Neural cell (in vitro differentiated cells): ENCODE measurements around the gene ABHD14A. TPM values are rescaled to one million over a fixed set of nuclear protein-coding genes. Genes with fewer than 3 reads are reported as not detected.
A peak's percentile ranks its signal among the peaks of the same experiment; 100 is the strongest.

ENCODE experiments used
- H2AFZ ChIP-seq: fragments of 200-600, 300-800 bp; sonication (generic), shearing (Covaris generic); 2 replicates; pipeline ENCODE4 v1.6.0; 2014; ENCODE audit warnings: low read depth, mild to moderate bottlenecking, antibody characterized with exemption, low read length, moderate library complexity
- H3F3A ChIP-seq: fragments of 200-600 bp; shearing (Covaris generic); 2 replicates; pipeline ENCODE4 v1.6.1; 2016; ENCODE audit warnings: mild to moderate bottlenecking, moderate library complexity, mixed read lengths, antibody characterized with exemption, low read length; ENCODE audit not compliant: insufficient read depth, poor library complexity, severe bottlenecking
- H3K27ac ChIP-seq: fragments of 200-600, 300-800 bp; sonication (generic), shearing (Covaris generic); 2 replicates; pipeline ENCODE4 v1.5.1; 2014; ENCODE audit warnings: mild to moderate bottlenecking, low read length, moderate library complexity
- H3K27me3 ChIP-seq: fragments of 300-800, 200-600 bp; sonication (generic), shearing (Covaris generic); 2 replicates; pipeline ENCODE4 v1.6.0; 2014; ENCODE audit warnings: mild to moderate bottlenecking, low read depth, low read length, moderate library complexity; ENCODE audit not compliant: insufficient read depth
- H3K36me3 ChIP-seq: fragments of 300-800, 200-600 bp; sonication (generic), shearing (Covaris generic); 2 replicates; pipeline ENCODE4 v1.5.1; 2014; ENCODE audit warnings: mild to moderate bottlenecking, antibody characterized with exemption, low read length, moderate library complexity; ENCODE audit not compliant: insufficient read depth
- H3K4me2 ChIP-seq: fragments of 300-800, 200-600 bp; sonication (generic), shearing (Covaris generic); 2 replicates; pipeline ENCODE4 v1.6.0; 2014; ENCODE audit warnings: mild to moderate bottlenecking, low read length
- H3K4me3 ChIP-seq: fragments of 300-800, 200-600 bp; sonication (generic), shearing (Covaris generic); 2 replicates; pipeline ENCODE4 v1.5.1; 2014; ENCODE audit warnings: mild to moderate bottlenecking, low read length, moderate library complexity
- H3K79me2 ChIP-seq: fragments of 200-600 bp; shearing (Covaris generic); replicated peaks from 2 replicates; pipeline ENCODE4 v1.6.0; 2014; ENCODE audit warnings: mild to moderate bottlenecking, low read length, moderate library complexity; ENCODE audit not compliant: insufficient read depth
- H3K9ac ChIP-seq: fragments of 300-800, 200-600 bp; sonication (generic), shearing (Covaris generic); 2 replicates; pipeline ENCODE4 v1.6.1; 2016; ENCODE audit warnings: mild to moderate bottlenecking, low read length, mixed read lengths
- H3K9me2 ChIP-seq: fragments of 200-600 bp; shearing (Covaris generic); 2 replicates; pipeline ENCODE4 v1.6.1; 2016; ENCODE audit warnings: mild to moderate bottlenecking, low read length, mixed read lengths; ENCODE audit not compliant: insufficient read depth
- H3K9me3 ChIP-seq: fragments of 200-600, 300-800 bp; sonication (generic), shearing (Covaris generic); 2 replicates; pipeline ENCODE4 v1.6.1; 2016; ENCODE audit warnings: mild to moderate bottlenecking, mixed run types, low read length, moderate library complexity, mixed read lengths
- H4K20me1 ChIP-seq: fragments of 200-600 bp; shearing (Covaris generic); 2 replicates; pipeline ENCODE4 v1.6.1; 2016; ENCODE audit warnings: mild to moderate bottlenecking, mixed run types; ENCODE audit not compliant: insufficient read depth
- EZH2 ChIP-seq: fragments of 200-600, 300-800 bp; shearing (Covaris generic), sonication (generic); IDR thresholded peaks from 2 replicates; pipeline ENCODE4 v1.6.1; 2014; ENCODE audit warnings: antibody characterized with exemption, low read length, borderline replicate concordance, mild to moderate bottlenecking; ENCODE audit not compliant: insufficient read depth, poor library complexity, severe bottlenecking
- POLR2AphosphoS5 ChIP-seq: IDR thresholded peaks from 2 replicates; pipeline ENCODE4 v1.6.1; 2012
- RAD21 ChIP-seq: fragments of 450-650 bp; conservative IDR thresholded peaks from 2 replicates; pipeline ENCODE4 v1.6.1; 2014; ENCODE audit warnings: antibody characterized with exemption, mild to moderate bottlenecking, moderate library complexity
- SMC3 ChIP-seq: fragments of 450-650 bp; conservative IDR thresholded peaks from 2 replicates; pipeline ENCODE4 v1.6.1; 2014; ENCODE audit warnings: antibody characterized with exemption, mild to moderate bottlenecking, moderate library complexity; ENCODE audit not compliant: poor library complexity
- TAF1 ChIP-seq: IDR thresholded peaks from 2 replicates; pipeline ENCODE4 v1.6.1; 2012; ENCODE audit warnings: low read depth
- polyA plus RNA-seq: library from polyadenylated mRNA; depleted of rRNA; stranded (reverse); fragments of >200 nt; gene quantifications from 2 replicates; pipeline ENCODE4 v1.2.3, GENCODE V29; 2014
- TF ChIP-seq, protein P1 (sequence below): IDR thresholded peaks from 2 replicates; pipeline ENCODE4 v1.6.1; 2012; ENCODE audit warnings: borderline replicate concordance
- TF ChIP-seq, protein P2 (sequence below): fragments of 450-650 bp; IDR thresholded peaks from 2 replicates; pipeline ENCODE4 v1.5.1; 2014; ENCODE audit warnings: antibody characterized with exemption, mild to moderate bottlenecking, moderate library complexity; ENCODE audit not compliant: poor library complexity, severe bottlenecking

ABHD14A gene
- polyA plus RNA-seq, 1 donor from 2014 or later = 57.8 TPM

- Histone ChIP-seq H3K4me2 (no peak within 1 kb of the TSS), H3K4me3 (no peak within 1 kb of the TSS)
Observed at GRCh38 chr3:51955175-51955892, 19.5 kb upstream of the ABHD14A start, which contains the start of gene GPR62. TSS of gene GPR62 (plus strand) at chr3:51955381. CDS start at chr3:51955653, 272 bp downstream.

DNA sequence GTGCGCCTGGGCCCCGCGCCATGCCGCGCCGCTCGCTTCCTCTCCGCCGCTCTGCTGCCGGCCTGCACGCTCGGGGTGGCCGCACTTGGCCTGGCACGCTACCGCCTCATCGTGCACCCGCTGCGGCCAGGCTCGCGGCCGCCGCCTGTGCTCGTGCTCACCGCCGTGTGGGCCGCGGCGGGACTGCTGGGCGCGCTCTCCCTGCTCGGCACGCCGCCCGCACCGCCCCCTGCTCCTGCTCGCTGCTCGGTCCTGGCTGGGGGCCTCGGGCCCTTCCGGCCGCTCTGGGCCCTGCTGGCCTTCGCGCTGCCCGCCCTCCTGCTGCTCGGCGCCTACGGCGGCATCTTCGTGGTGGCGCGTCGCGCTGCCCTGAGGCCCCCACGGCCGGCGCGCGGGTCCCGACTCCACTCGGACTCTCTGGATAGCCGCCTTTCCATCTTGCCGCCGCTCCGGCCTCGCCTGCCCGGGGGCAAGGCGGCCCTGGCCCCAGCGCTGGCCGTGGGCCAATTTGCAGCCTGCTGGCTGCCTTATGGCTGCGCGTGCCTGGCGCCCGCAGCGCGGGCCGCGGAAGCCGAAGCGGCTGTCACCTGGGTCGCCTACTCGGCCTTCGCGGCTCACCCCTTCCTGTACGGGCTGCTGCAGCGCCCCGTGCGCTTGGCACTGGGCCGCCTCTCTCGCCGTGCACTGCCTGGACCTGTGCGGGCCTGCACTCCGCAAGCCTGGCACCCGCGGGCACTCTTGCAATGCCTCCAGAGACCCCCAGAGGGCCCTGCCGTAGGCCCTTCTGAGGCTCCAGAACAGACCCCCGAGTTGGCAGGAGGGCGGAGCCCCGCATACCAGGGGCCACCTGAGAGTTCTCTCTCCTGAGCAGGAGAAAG is 18.7 kb upstream of the ABHD14A start:
- Histone ChIP-seq H3K27ac (no peak overlapping the region), H3K79me2 (no peaks in the 10 kb centered on the region), H3K36me3 (no peaks in the 10 kb centered on the region), H3F3A (no peaks in the 10 kb centered on the region), H3K27me3 (peaks cover 14% of the 10 kb centered on the region), H3K9ac (no peak overlapping the region), H2AFZ (no peak overlapping the region), H3K9me2 (no peaks in the 10 kb centered on the region), H3K4me2 (no peak overlapping the region), H3K4me3 (no peak overlapping the region), H4K20me1 (no peaks in the 10 kb centered on the region), H3K9me3 (no peaks in the 10 kb centered on the region)
- TF ChIP-seq, protein P1, sequence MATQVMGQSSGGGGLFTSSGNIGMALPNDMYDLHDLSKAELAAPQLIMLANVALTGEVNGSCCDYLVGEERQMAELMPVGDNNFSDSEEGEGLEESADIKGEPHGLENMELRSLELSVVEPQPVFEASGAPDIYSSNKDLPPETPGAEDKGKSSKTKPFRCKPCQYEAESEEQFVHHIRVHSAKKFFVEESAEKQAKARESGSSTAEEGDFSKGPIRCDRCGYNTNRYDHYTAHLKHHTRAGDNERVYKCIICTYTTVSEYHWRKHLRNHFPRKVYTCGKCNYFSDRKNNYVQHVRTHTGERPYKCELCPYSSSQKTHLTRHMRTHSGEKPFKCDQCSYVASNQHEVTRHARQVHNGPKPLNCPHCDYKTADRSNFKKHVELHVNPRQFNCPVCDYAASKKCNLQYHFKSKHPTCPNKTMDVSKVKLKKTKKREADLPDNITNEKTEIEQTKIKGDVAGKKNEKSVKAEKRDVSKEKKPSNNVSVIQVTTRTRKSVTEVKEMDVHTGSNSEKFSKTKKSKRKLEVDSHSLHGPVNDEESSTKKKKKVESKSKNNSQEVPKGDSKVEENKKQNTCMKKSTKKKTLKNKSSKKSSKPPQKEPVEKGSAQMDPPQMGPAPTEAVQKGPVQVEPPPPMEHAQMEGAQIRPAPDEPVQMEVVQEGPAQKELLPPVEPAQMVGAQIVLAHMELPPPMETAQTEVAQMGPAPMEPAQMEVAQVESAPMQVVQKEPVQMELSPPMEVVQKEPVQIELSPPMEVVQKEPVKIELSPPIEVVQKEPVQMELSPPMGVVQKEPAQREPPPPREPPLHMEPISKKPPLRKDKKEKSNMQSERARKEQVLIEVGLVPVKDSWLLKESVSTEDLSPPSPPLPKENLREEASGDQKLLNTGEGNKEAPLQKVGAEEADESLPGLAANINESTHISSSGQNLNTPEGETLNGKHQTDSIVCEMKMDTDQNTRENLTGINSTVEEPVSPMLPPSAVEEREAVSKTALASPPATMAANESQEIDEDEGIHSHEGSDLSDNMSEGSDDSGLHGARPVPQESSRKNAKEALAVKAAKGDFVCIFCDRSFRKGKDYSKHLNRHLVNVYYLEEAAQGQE = no peak
- no peak for TF ChIP-seq SMC3
- TF ChIP-seq, protein P2, sequence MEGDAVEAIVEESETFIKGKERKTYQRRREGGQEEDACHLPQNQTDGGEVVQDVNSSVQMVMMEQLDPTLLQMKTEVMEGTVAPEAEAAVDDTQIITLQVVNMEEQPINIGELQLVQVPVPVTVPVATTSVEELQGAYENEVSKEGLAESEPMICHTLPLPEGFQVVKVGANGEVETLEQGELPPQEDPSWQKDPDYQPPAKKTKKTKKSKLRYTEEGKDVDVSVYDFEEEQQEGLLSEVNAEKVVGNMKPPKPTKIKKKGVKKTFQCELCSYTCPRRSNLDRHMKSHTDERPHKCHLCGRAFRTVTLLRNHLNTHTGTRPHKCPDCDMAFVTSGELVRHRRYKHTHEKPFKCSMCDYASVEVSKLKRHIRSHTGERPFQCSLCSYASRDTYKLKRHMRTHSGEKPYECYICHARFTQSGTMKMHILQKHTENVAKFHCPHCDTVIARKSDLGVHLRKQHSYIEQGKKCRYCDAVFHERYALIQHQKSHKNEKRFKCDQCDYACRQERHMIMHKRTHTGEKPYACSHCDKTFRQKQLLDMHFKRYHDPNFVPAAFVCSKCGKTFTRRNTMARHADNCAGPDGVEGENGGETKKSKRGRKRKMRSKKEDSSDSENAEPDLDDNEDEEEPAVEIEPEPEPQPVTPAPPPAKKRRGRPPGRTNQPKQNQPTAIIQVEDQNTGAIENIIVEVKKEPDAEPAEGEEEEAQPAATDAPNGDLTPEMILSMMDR = peak; percentile 37
- no peak for TF ChIP-seq RAD21
- TF ChIP-seq EZH2 = no peak

More at GRCh38 chr3:51955175-51955892, 19.5 kb upstream of the ABHD14A start, which contains the start of gene GPR62:
- H3K27me3 ChIP-seq = peaks cover 14% of the 10 kb centered on the region
- H3K79me2 ChIP-seq = no peaks in the 10 kb centered on the region
- H3K9me3 ChIP-seq = no peaks in the 10 kb centered on the region
- H2AFZ ChIP-seq = no peak within 1 kb of the TSS
- TF ChIP-seq EZH2 (no peak), RAD21 (no peak), TAF1 (no peak), POLR2AphosphoS5 (no peak)
- TF ChIP-seq, protein P2 = no peak
- no peaks in the 10 kb centered on the region for H3K36me3 ChIP-seq
- H3K9ac ChIP-seq = no peak within 1 kb of the TSS
- H3K27ac ChIP-seq = no peak within 1 kb of the TSS
- H3F3A ChIP-seq = no peaks in the 10 kb centered on the region
- H3K9me2 ChIP-seq = no peaks in the 10 kb centered on the region
- no peaks in the 10 kb centered on the region for H4K20me1 ChIP-seq
